Activated CD8-positive, alpha-beta memory T cell treated with anti-CD3 and anti-CD28 coated beads, Interleukin-2, amount 10 ng/mL, durations not matched to agents 7 days and 5 days (primary cell): ENCODE results near the gene TMEM240. TPM values are rescaled to one million over a fixed set of nuclear protein-coding genes. Genes with fewer than 3 reads are reported as not detected.
"Not testable (repeated sequence)": the region's sequence is repeated elsewhere in the genome, so short reads cannot be mapped to it uniquely, and the experiment has no call there.

Source experiments
- ATAC-seq: fragments of 150-1000 bp; cut with Tn5 transposase; one replicate; pipeline ENCODE4 v1.10.0; 2021; ENCODE audit warnings: moderate library complexity
- CTCF ChIA-PET: fragments of 350-600 bp; sonication (Branson Sonifier 250); formaldehyde crosslinking; loops from one replicate; lab custom pipeline; 2021; ENCODE audit warnings: antibody characterized with exemption; lab: Charles Lee
- DNase-seq: peaks from one replicate; pipeline ENCODE4 v3.0.0-alpha.2; 2020
- H3K27ac Mint-ChIP-seq: one replicate; pipeline ENCODE4 v1.8.0; 2021; ENCODE audit warnings: mild to moderate bottlenecking, mixed read lengths
- H3K27me3 Mint-ChIP-seq: one replicate; pipeline ENCODE4 v1.8.0; 2021; ENCODE audit warnings: mixed read lengths
- H3K36me3 Mint-ChIP-seq: one replicate; pipeline ENCODE4 v1.8.0; 2021; ENCODE audit warnings: mild to moderate bottlenecking, mixed read lengths
- H3K4me1 Mint-ChIP-seq: one replicate; pipeline ENCODE4 v1.8.0; 2021; ENCODE audit warnings: mixed read lengths
- H3K4me3 Mint-ChIP-seq: one replicate; pipeline ENCODE4 v1.8.0; 2021; ENCODE audit warnings: mild to moderate bottlenecking, moderate library complexity, mixed read lengths
- H3K9me3 Mint-ChIP-seq: one replicate; pipeline ENCODE4 v1.8.0; 2022; ENCODE audit warnings: low read depth, mixed read lengths
- total RNA-seq, 2 experiments: library from RNA; stranded (reverse); gene quantifications; one replicate each; pipeline ENCODE4 v1.2.3, GENCODE V29; 2021

Gene TMEM240
- total RNA-seq, 2 experiments from 2014 or later: 0.38 to 0.61 TPM

GRCh38 chr1:1505366-1505798, 35.0 kb downstream of the TMEM240 start:
- peak; percentile 52 for ATAC-seq
- CTCF ChIA-PET: interaction anchor here (0.6 to 1.9 kb wide), 9 partner anchors 13 to 442 kb away, joined by 3 to 11 read pairs (median 4); partner anchors contain the start of gene AURKAIP1
- Mint-ChIP-seq H3K27ac (peak overlapping the region; percentile 92), H3K4me3 (peak overlapping the region; percentile 60), H3K4me1 (peaks cover 24% of the 10 kb centered on the region)
- peak; percentile 59 for DNase-seq
- not testable (repeated sequence) for H3K36me3 Mint-ChIP-seq, H3K9me3 Mint-ChIP-seq, H3K27me3 Mint-ChIP-seq

GRCh38 chr1:1504777-1505365, 35.6 kb downstream of the TMEM240 start:
- CTCF ChIA-PET: interaction anchor here (0.9 to 1.9 kb wide), 9 partner anchors 13 to 199 kb away, joined by 3 to 11 read pairs (median 4); partner anchors contain the start of gene AURKAIP1
- Mint-ChIP-seq H3K27ac (peak overlapping the region; percentile 92), H3K4me3 (peak overlapping the region; percentile 60), H3K4me1 (peaks cover 24% of the 10 kb centered on the region)
- peak; percentile 85 for DNase-seq
- peak; percentile 71 for ATAC-seq
- not testable (repeated sequence) for H3K9me3 Mint-ChIP-seq, H3K27me3 Mint-ChIP-seq, H3K36me3 Mint-ChIP-seq

GRCh38 chr1:1495461-1495975, 44.9 kb downstream of the TMEM240 start:
- H3K36me3 Mint-ChIP-seq: peaks cover 32% of the 10 kb centered on the region
- ATAC-seq, H3K27ac Mint-ChIP-seq, H3K9me3 Mint-ChIP-seq, H3K4me3 Mint-ChIP-seq, DNase-seq, H3K27me3 Mint-ChIP-seq, CTCF ChIA-PET, H3K4me1 Mint-ChIP-seq: not testable (repeated sequence)

GRCh38 chr1:1494311-1494710, 46.1 kb downstream of the TMEM240 start:
- H3K4me1 Mint-ChIP-seq, H3K4me3 Mint-ChIP-seq, H3K9me3 Mint-ChIP-seq, ATAC-seq, H3K27ac Mint-ChIP-seq, CTCF ChIA-PET, H3K27me3 Mint-ChIP-seq, DNase-seq: not testable (repeated sequence)
- peaks cover 43% of the 10 kb centered on the region for H3K36me3 Mint-ChIP-seq

GRCh38 chr1:1491601-1492000, 48.8 kb downstream of the TMEM240 start:
- Mint-ChIP-seq H3K27ac (no peak overlapping the region), H3K4me1 (no peaks in the 10 kb centered on the region), H3K27me3 (no peaks in the 10 kb centered on the region), H3K36me3 (peaks cover 53% of the 10 kb centered on the region), H3K4me3 (no peak overlapping the region), H3K9me3 (peaks cover 4% of the 10 kb centered on the region)
- no peak for ATAC-seq
- no peak for DNase-seq
- CTCF ChIA-PET: interaction anchor here (1.4 kb wide), 1 partner anchor 13 kb away, joined by 5 read pairs; no protein-coding TSS in a partner anchor

- CTCF ChIA-PET: no interaction called here
- DNase-seq (no peak), ATAC-seq (no peak)
- Mint-ChIP-seq H3K27ac (no peak overlapping the region), H3K9me3 (peaks cover 4% of the 10 kb centered on the region), H3K4me1 (no peaks in the 10 kb centered on the region), H3K36me3 (peaks cover 53% of the 10 kb centered on the region), H3K4me3 (no peak overlapping the region), H3K27me3 (no peaks in the 10 kb centered on the region)
Measured at GRCh38 chr1:1490633-1491230, 49.7 kb downstream of the TMEM240 start.

GRCh38 chr1:1489861-1490260, 50.6 kb downstream of the TMEM240 start:
- H3K36me3 Mint-ChIP-seq: peaks cover 53% of the 10 kb centered on the region

GRCh38 chr1:1489231-1489630, 51.2 kb downstream of the TMEM240 start:
- CTCF ChIA-PET: no interaction called here

More at GRCh38 chr1:1489861-1490260, 50.6 kb downstream of the TMEM240 start:
- Mint-ChIP-seq H3K27ac (no peak overlapping the region), H3K9me3 (peaks cover 4% of the 10 kb centered on the region), H3K4me1 (no peaks in the 10 kb centered on the region), H3K4me3 (no peak overlapping the region), H3K27me3 (no peaks in the 10 kb centered on the region)
- CTCF ChIA-PET: no interaction called here
- ATAC-seq (no peak), DNase-seq (no peak)

GRCh38 chr1:1487701-1488100, 52.7 kb downstream of the TMEM240 start:
- DNase-seq (no peak), ATAC-seq (no peak)
- H3K27me3 Mint-ChIP-seq: no peaks in the 10 kb centered on the region
- CTCF ChIA-PET: no interaction called here
- H3K4me1 Mint-ChIP-seq: no peaks in the 10 kb centered on the region
- H3K4me3 Mint-ChIP-seq: no peak overlapping the region
- H3K36me3 Mint-ChIP-seq: peaks cover 43% of the 10 kb centered on the region
- H3K27ac Mint-ChIP-seq: no peak overlapping the region
- no peaks in the 10 kb centered on the region for H3K9me3 Mint-ChIP-seq

More at GRCh38 chr1:1489231-1489630, 51.2 kb downstream of the TMEM240 start:
- no peak for DNase-seq
- H3K27me3 Mint-ChIP-seq: no peaks in the 10 kb centered on the region
- peaks cover 4% of the 10 kb centered on the region for H3K9me3 Mint-ChIP-seq
- no peaks in the 10 kb centered on the region for H3K4me1 Mint-ChIP-seq
- H3K4me3 Mint-ChIP-seq: no peak overlapping the region
- no peak for ATAC-seq
- no peak overlapping the region for H3K27ac Mint-ChIP-seq
- H3K36me3 Mint-ChIP-seq: peaks cover 53% of the 10 kb centered on the region

- H3K9me3 Mint-ChIP-seq, CTCF ChIA-PET, H3K27ac Mint-ChIP-seq, H3K4me1 Mint-ChIP-seq, DNase-seq, ATAC-seq, H3K4me3 Mint-ChIP-seq, H3K27me3 Mint-ChIP-seq: not testable (repeated sequence)
- H3K36me3 Mint-ChIP-seq: peaks cover 26% of the 10 kb centered on the region
Measured at GRCh38 chr1:1485755-1486317, 54.6 kb downstream of the TMEM240 start.

GRCh38 chr1:1484976-1485750, 55.3 kb downstream of the TMEM240 start:
- H3K27me3 Mint-ChIP-seq, H3K4me3 Mint-ChIP-seq, H3K27ac Mint-ChIP-seq, H3K9me3 Mint-ChIP-seq, DNase-seq, ATAC-seq, H3K4me1 Mint-ChIP-seq, CTCF ChIA-PET: not testable (repeated sequence)
- peaks cover 20% of the 10 kb centered on the region for H3K36me3 Mint-ChIP-seq
